BJ (cell line): ENCODE results near the gene EHMT2. TPM values are rescaled to one million over a fixed set of nuclear protein-coding genes. Genes with fewer than 3 reads are reported as not detected.

Experiments
- CTCF ChIA-PET: fragments of 350-600 bp; formaldehyde crosslinking; extraction: SDS; loops from one replicate; lab custom pipeline; 2021; ENCODE audit warnings: antibody characterized with exemption, inconsistent platforms; lab: Yijun Ruan, JAX
- POLR2A ChIA-PET: fragments of 300-600 bp; sonication (Branson Sonifier 250); formaldehyde crosslinking; extraction: SDS; loops from one replicate; lab custom pipeline; 2021; ENCODE audit warnings: antibody characterized with exemption; lab: Charles Lee
- DNase-seq: peaks from one replicate; pipeline ENCODE4 v3.0.0-alpha.2; 2011; ENCODE audit warnings: low read depth
- H3K27me3 ChIP-seq: 2 replicates; pipeline ENCODE4 v1.6.0; 2011; ENCODE audit warnings: low read length; ENCODE audit not compliant: control insufficient read depth, insufficient read depth
- H3K36me3 ChIP-seq: 2 replicates; pipeline ENCODE4 v1.5.1; 2011; ENCODE audit warnings: low read length; ENCODE audit not compliant: control insufficient read depth, insufficient read depth
- H3K4me3 ChIP-seq: 2 replicates; pipeline ENCODE4 v1.5.1; 2011; ENCODE audit warnings: low read depth, mild to moderate bottlenecking, control low read depth, low read length
- CTCF ChIP-seq: IDR thresholded peaks from 2 replicates; pipeline ENCODE4 v1.5.1; 2011; ENCODE audit warnings: low read depth, mild to moderate bottlenecking, control low read depth, inconsistent platforms, low read length, moderate library complexity; ENCODE audit not compliant: insufficient read depth
- polyA plus RNA-seq: library from polyadenylated mRNA; depleted of rRNA; stranded (reverse); fragments of >200 nt; gene quantifications from 2 replicates; pipeline ENCODE4 v1.2.3, GENCODE V29; 2011

EHMT2 gene
- polyA plus RNA-seq, 1 experiment: 32.8 TPM

DNA sequence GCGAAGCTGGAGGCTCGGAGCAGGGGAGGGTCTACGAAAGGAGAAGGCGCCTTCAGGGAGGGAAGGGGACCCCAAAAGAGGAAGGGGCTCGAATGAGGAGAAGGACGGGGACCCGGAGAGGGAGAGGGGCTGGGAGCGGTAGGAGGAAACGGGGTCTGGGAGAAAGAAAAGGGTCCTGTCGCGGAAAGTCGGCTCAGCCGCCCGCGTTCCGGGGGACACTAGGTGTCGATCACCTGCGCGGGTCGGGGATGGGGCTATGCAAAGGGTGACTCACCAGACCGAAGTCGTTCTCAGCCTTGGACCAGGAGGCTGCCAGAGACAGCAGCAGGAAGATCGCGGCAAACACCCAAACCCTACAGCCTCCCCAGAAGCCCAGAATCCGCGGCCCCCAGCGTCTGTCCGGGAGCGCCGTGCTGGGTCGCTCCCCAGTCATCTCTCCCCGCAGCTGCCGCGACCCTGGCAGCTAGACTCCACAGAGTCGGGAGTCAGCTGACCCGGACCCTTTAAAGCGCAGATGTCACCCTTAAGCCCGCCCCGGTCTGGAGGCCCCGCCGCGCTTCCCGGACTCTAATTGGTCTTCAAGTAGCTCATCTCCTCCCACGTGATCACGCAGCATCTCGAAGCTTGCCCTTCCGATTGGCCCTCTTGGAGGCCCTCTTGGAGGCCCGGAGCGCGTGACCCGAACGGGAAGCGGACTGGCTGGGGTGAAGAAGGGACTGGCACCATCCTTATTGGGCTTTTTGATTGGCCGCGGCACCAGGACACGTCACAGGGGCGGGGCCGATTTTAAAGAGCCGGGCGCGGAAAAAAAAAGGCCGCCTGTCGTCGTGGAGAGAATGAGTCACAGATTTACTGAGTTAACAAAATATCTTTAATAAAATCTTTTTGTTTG, 34.9 kb downstream of the EHMT2 start, which contains the start of gene NEU1:
TSS of gene NEU1 (minus strand) at position 478 of the 892 bp plus-strand sequence. CDS start at position 433, 45 bp downstream.
- no peak for TF ChIP-seq CTCF
- peaks cover 9% of the 10 kb centered on the region for H3K36me3 ChIP-seq
- ChIA-PET CTCF (interaction anchor here (0.8 to 1.9 kb wide), 4 partner anchors 87 to 196 kb away, joined by 3 to 6 read pairs (median 3); no protein-coding TSS in a partner anchor), POLR2A (interaction anchor here (0.5 to 1.0 kb wide), 4 partner anchors 13 to 328 kb away, joined by 3 to 4 read pairs (median 3); partner anchors contain the start of gene GPANK1)
- no peaks in the 10 kb centered on the region for H3K27me3 ChIP-seq
- peak within 1 kb of the TSS; percentile 82 for H3K4me3 ChIP-seq
- peak; percentile 99 for DNase-seq

DNA sequence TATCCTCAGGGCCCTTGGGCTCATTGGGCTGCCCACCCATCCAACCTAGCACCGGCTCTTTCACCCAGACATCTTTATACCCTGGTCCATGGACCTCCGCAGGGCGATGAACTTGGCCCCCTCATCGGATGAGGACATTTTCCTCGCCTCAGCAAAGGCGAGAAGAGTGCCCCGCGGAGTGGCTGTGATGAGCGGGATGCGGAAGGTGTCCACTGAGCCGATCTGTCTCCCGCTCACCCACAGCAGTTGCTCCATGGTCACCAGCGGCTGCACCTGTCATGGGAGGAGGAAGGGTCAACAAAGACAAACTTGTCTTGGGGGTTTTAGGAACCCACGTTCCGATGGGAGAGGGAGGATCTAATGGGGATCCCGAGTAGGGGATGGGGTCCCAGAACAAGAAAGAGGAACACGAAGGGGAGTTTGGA, 35.6 kb downstream of the EHMT2 start:
- POLR2A ChIA-PET: no interaction called here
- CTCF ChIA-PET: no interaction called here
- no peak for TF ChIP-seq CTCF

DNA sequence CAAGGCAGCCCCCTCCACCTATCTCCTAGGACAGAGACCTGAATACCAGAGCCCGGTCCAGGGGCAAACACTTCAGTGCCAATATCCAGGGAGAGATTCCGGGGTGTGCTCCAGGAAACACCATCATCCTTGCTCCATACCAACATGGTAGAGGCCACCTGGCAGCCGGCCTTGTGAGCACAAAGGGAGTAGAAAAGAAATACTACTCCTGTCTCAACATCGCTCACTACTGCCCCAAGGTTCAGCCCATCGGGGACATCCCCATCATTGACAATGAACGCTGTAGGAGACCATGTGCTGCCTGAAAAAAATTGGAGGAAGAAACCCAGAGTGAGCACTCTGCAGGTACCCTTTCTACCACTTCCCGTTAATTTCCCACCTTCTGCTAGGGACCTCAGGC, 36.3 kb downstream of the EHMT2 start:
- DNase-seq: no peak
- Histone ChIP-seq H3K27me3 (no peaks in the 10 kb centered on the region), H3K36me3 (peaks cover 9% of the 10 kb centered on the region), H3K4me3 (no peak overlapping the region)
- POLR2A ChIA-PET: no interaction called here
- CTCF ChIA-PET: no interaction called here
- no peak for TF ChIP-seq CTCF

More for the DNA sequence above, 35.6 kb downstream of the EHMT2 start:
- Histone ChIP-seq H3K27me3 (no peaks in the 10 kb centered on the region), H3K4me3 (peak overlapping the region; percentile 82), H3K36me3 (peaks cover 9% of the 10 kb centered on the region)
- no peak for DNase-seq

DNA sequence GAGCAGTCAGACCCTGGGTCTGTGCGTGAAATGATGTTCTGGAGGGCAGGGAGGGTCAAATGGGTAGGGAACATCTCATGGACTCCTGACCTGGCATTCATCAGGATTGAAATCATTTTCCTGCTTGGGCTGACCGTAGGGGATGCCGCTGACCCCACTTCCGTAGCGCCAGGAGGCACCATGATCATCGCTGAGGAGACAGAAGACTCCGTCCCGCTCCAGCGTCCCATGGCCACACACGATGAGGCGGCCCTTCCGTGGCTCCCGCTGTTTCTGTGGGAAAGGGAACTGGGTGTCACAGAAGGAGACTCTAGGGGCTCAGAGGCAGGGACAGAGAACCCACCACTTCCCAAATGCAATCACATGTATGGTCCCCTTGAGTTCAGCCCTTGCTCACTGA, 37.1 kb downstream of the EHMT2 start:
- H3K27me3 ChIP-seq: no peaks in the 10 kb centered on the region
- POLR2A ChIA-PET: no interaction called here
- H3K4me3 ChIP-seq: no peak overlapping the region
- peaks cover 9% of the 10 kb centered on the region for H3K36me3 ChIP-seq
- no peak for TF ChIP-seq CTCF
- no peak for DNase-seq
- CTCF ChIA-PET: interaction anchor here (1.9 kb wide), 1 partner anchor 29 kb away, joined by 5 read pairs; no protein-coding TSS in a partner anchor

DNA sequence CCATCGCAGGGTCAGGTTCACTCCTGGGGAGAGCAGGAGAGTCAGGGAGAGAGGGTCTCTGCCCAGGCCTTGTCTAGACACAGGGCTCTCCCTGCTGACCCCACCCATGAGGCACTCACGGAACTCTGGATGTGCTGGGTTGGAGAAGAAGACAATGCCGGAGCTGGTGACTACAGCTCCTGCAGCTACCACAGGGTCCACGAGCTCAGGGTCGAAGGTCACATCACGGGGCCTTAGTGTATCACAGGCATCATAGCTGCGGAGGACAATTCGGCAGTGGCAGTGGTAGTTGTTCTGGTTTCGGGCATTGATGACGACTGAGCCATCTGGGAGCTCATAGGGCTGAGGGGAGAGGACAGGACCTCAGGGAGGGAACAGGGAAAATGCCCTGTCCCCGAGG, 37.6 kb downstream of the EHMT2 start:
- H3K4me3 ChIP-seq: no peak overlapping the region
- H3K27me3 ChIP-seq: no peaks in the 10 kb centered on the region
- DNase-seq: no peak
- H3K36me3 ChIP-seq: peaks cover 9% of the 10 kb centered on the region
- CTCF ChIA-PET: interaction anchor here (1.9 kb wide), 1 partner anchor 29 kb away, joined by 5 read pairs; no protein-coding TSS in a partner anchor
- TF ChIP-seq CTCF: no peak
- POLR2A ChIA-PET: no interaction called here
